ENCODE results near the gene MYBPC2.
A peak's percentile ranks its signal among the peaks of the same experiment; 100 is the strongest.
"Not testable (repeated sequence)": the region's sequence is repeated elsewhere in the genome, so short reads cannot be mapped to it uniquely, and the experiment has no call there.

Gene MYBPC2

DNA sequence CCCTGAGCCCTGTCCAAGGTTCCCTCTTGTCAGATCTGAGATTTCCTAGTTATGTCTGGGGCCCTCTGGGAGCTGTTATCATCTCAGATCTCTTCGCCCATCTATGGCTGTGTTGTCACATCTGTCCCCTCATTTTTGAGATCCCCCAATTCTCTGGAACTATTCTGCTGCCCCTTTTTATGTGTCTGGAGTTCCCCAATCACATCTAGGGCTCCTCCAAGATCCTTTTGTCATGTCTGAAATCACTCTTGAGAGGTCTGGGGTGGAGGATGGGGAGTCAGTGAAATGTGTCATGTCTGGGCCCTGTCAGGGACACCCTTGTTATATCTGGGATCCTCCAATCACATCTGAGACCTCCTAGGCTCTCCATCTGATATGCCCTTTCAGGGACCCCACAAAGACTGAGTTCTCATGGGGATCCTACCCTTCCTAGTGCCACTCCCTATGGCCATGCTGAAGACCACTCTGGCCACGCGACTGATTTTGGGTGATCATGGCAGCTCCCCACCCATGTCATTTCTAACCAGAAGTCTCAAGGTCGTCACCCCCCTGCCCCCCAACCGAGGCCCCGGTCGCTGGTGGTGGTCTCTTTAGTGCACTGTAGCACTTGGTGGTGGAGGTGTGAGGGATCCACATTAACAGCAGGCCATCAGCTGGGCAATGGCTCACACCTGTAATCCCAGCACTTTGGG is 3.8 kb upstream of the MYBPC2 start:
- DNase-seq = no peak

DNA sequence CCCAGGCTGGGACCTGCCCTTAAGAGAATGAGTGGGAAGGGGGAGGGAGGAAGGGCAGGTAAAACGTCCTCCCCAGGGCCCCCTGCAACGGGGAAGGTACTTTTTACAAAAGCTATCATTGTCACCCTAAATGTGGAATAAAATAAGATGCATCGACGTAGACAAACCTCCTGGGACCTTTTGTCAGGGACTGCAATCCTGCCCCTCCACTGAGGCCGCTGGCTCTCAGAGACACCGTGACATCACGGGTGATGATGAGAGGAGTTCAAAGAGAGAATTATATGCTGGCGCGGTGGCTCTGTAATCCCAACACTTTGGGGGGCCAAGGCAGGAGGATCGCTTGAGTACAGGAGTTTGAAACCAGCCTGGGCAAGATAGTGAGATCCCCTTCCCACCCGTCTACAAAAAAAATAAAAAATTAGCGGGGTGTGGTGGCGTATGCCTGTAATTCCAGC is 1.8 kb upstream of the MYBPC2 start:
- no peak for DNase-seq

DNA sequence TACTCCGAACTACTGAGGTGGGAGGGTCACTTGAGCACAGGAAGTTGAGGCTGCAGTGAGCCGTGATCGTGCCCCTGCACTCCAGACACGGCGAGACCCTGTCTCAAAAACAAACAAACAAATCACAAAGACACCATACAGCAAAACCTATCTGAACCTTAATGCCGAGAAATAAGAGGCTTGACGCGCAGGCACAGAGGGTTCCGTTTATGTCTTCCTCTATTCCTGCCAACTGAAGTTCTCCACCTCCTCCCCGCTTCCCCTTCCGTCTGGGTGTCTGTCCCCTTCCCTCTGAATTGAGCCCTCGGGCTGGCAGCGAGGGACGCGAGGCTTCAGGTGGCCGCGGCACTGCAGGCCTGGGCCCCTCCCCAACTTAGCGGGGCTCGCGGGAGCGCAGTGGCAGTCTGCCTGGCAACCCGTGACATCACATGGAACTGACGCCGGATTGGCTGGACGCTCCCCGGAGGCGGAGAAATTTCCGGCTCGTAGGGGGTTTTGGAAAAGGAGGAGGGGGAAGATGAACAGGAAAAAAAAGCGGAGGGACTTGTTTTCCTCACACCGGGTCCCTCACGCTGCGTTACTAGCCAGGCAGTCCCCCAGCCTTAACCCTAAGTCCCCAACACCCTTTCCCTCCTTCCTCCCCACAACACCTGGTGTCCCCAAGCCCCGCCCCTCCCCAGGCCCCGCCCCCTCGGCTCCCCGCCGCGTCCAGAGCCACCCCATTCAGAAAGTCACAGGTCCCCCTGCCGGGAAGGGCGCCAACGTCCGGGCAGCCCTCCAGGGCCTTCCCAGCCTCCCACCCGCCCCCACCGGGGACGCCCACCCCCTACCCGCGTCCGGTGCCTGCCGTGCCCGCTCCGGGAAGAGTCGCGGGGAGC is 1.1 kb upstream of the MYBPC2 start:
- peak; percentile 92 for DNase-seq

DNA sequence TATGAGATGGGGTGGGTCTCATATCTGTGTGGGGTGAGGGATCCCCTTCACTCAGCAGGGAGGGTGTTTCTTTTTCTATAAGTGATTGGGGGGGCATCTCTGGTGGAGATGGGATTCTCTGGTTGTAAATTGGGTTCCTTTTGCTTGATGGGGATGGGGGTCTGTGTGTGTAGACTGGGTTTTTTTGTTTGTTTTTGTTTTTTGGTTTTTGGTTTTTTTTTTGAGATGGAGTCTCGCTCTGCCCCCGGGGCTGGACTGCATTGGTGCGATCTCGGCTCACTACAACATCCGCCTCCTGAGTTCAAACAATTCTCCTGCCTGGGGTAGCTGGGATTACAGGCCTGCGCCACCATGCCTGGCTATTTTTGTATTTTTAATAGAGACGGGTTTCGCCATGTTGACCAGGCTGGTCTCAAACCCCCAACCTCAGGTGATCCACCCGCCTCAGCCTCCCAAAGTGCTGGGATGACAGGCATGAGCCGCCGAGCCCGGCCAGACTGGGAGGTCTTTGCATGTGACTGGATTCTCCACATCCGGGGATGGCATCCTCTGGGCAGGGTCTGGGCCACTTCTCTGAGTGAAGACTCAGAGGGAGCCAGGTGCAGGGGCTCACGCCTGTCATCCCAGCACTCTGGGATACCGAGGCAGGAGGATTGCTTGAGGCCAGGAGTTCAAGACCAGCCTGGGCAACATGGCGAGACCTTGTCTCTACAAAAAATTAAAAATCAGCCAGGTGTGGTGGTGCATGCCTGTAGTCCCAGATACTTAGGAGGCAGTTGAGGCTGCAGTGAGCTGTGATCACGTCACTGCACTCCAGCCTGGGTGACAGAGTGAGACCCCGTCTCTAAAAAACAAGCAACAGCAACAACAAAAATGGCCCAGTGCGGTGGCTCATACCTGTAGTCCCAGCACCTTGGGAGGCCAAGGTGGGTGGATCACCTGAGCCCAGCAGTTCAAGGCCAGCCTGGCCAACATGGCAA is 799 bp downstream of the MYBPC2 start:
- no peak for DNase-seq

DNA sequence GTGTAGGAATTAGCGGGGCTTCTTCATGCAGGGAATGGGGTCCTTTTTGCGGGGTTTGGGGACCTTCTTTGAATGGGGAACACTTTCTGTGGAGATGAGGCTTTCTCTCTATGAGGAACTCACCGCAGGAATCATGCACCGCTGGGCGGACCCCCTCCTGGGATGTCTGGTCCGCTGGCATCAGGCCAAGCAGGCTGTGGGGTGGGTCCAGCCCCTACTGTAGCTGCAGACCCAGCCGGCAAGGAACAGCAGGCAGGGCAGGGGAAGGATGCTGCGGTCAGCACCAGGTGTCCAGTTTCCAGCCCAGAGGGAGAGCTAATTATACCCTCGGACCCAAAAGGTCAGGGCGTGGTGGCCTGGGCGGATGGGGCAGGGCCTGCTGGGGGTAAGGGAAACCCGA is 1.8 kb downstream of the MYBPC2 start:
- DNase-seq = no peak

DNA sequence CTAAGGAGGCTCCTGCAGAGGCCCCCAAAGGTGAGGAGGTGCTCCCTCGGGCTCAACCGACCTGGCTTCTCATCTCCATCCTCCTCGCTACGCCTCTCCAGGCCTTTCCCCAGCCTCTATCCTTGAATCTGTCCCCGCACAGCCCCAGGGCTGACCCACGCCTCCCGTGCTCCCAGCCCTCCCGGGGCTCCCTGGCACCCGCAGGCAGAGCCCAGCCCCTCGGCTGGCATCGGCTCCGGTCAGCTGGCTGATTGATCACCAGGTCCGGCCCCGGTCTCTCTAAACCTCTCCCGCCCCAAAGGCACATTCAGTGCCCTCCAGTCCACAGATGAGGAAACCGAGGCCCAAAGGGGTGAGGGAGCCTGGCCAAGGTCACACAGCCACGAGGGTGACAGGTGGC is 2.5 kb downstream of the MYBPC2 start:
- DNase-seq = no peak

DNA sequence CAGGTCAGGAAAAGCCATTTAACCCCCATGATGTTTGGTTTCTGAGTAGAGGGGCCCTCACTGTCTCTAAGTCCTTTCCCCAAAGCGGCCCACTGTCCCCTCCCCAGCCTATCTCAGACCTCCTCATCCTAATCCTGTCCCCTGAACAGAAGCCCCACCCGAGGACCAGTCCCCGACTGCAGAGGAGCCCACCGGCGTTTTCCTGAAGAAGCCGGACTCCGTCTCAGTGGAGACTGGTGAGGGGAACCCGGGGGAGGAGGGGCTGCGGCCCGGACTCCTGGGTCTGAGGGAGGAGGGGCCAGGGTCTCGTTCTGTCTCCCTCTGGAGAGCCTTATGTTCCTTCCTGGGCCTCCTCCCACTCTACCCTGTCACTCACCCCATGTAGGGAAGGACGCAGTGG is 2.9 kb downstream of the MYBPC2 start:
- no peak for DNase-seq

DNA sequence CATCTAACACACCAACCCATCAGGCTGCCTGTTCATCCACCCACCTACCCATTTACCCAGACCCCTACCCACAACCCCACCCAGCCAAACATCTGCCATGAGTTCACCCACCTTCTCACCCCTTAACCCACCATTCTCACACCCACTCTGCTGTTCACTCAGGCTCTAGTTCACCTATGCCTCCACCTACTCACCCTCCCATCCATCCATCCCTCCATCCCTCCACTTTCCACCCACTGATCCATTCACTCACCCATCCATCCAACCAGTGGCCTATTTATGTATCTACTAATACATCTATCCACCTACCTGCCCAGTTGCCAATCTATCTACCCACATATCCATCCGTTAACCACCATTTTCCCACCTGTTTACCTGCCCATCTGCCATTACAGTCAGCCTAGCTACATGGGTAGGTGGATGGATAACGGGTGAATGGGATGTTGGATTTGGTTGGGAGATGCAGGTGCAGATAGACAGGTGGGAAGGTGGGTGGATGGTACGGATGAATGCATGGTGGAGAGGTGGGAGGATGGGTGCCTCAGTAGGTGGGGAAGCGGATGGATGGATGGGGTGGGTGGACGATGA is 5.3 kb downstream of the MYBPC2 start:
- no peak for DNase-seq

DNA sequence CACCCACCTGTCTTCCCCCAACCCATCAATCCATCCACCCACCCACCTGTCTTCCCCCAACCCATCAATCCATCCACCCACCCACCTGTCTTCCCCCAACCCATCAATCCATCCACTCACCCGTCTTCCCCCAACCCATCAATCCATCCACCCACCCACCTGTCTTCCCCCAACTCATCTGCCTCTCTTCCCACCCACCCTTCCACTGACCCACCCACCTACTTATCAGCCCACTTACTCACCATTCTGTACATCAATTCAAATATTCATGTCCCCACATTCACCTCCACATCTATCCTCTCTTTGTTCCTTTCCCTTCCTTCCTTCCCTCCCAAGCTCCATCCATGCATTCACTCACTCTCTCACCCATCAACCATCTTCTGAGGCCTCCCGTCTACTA is 6.4 kb downstream of the MYBPC2 start:
- not testable (repeated sequence) for DNase-seq

DNA sequence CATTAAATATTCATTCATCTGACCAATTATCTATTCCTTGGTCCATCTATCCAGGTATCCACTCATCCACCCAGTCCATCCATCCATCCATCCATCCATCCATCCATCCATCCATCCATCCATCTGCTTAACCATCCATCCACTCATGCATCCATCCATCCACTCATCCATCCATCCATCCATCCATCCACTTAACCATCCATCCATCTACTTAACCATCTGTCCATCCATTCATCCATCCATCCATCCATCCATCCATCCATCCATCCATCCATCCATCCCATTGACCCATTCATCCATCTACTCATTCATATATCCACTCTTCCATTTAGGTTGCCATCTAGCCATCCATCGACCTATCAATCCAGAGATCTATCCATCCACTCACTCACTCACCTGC is 11.4 kb downstream of the MYBPC2 start:
- no peak for DNase-seq

DNA sequence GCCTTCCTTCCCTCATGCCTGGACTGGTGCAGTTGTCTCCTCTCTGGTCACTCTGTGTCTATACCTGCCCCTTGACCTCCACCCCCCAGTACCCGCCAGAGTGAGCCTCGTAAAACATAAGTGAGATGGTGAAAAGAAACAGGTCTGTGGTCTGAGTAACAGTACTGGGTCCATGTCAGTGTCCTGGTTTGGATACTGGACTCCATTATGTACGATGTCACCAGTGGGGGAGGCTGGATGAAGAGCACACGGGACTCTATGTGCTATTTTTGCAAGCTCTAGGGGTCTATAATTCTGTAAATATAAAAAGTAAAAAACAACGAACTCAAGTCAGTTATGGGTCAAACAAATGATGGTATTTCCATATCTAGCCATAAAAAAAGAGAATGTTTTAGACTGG is 14.4 kb downstream of the MYBPC2 start:
- no peak for DNase-seq

DNA sequence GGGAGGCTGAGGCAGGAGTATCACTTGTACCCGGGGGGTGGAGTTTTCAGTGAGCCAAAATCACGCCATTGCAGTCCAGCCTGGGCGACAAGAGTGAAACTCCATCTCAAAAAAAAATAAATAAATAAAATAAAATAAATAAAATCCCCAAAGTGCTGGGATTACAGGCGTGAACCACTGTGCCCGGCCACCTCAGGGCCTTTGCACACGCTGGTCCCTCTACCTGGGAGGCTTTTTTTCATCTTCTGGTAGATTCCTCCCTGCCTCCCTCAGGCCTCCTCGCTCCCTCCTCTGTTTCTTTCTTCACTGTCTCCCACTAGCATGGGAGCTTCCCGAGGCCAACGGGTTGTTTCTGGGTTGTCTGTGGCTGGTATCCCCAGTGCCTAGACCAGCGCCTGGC is 15.1 kb downstream of the MYBPC2 start:
- no peak for DNase-seq

DNA sequence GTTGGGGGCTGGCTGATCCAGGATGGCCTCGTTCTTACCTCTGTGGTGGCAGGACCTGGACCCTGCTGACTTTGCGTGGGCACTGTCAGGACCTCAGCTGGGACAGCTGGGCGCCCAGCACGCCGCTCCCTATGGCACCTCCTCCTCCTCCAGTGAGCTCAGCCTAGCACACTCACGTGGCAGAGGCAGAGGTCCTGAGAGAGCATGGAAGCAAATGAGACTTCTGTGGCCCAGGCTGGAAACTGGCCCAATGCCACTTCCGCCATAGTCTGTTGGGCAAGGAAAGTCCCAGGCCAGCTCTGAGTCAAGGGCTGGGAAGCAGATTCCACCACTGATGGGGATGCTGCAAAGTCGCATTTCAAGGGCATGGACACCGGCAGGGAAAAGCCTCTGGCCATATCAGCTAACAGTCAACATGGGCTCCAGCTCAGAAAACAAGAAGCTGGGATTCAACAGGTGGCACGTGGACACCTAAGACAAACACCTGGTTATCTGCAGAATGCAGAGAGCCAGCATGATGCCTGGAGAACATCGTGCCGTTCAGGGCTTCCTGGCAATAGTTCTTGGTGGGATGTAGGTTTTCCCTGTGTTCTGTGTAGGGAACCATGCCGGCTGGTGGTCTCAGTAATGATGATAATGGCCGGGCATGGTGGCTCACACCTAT is 16.7 kb downstream of the MYBPC2 start:
- no peak for DNase-seq

DNA sequence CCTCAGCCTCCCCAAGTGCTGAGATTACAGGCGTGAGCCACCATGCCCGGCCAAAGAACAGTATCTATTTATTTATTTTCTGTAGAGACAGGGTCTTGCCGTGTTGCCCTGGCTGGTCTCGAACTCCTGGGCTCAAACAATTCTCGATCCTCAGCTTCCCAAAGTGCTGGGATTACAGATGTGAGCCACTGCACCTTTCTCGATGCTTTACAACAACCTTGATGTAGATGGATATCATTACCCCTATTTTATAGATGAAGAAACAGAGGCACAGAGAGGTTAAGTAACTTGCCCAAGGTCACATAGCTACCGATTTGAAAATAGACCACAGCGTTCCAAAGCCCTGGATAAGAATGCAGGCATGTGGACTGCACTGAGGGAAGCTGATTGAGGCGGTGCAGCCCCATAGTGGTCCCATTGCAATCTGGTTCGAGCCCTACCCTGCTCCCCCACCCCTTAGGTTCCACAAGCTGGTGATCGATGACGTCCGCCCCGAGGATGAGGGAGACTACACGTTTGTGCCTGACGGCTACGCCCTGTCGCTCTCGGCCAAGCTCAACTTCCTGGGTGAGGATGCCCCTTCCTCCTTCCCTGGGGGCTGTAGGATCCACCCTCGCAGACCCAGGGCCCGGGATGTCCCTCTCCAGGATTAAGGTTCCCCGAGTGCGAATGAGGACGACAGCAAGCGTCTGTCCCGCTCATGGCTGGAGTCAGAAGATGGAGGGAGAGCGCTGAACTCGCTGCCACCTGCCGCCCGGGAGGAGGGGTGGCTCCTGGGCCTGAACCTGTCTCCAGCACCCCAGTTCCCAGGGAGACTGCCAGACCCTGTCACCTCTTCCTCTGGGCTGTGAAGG is 17.9 kb downstream of the MYBPC2 start:
- DNase-seq = no peak

DNA sequence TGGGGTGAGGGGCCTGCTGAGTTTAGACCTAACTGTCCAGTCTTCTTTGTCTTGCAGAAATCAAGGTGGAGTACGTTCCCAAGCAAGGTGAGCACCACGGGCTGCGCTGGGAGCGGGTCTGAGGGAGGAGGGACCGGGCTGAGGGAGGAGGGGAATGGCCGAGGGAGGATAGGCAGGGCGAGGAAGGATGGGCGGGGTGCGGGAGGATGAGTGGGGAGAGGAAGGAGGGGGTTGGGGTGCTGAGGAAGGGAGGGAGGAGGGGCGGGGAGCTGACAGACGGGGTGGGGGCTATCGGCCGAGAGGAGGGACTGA is 18.5 kb downstream of the MYBPC2 start:
- no peak for DNase-seq

DNA sequence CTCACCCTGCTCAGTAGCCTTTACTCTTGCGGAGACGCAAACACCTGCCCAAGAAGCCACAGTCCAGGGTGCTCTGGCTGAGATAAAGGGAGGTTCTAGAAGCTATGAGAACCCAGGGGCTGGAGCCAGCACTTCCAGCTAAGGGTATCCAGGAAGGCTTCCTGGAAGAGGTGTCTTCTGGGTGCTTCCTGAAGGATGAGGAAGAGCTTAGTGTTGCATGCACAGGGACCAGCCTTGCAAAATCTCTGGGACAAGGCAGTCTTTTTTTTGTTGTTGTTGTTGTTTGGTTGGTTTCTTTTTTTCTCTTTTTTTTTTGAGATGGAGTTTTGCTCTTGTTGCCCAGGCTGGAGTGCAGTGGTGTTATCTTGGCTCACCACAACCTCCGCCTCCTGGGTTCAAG is 20.6 kb downstream of the MYBPC2 start:
- no peak for DNase-seq

DNA sequence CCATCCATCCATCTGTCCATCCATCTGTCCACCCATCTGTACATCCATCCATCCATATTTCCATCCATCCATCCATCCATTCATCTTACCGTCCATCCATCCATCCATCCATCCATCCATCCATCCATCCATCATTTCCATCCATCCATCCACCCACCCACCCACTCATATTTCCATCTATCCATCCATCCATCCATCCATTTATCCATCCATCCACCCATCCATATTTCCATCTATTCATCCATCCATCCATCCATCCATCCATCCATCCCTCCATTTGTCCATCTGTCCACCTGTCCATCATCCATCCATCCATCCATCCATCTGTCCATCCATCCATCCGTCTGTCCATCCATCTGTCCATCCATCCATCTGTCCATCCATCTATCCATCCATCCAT is 23.3 kb downstream of the MYBPC2 start:
- DNase-seq = no peak

DNA sequence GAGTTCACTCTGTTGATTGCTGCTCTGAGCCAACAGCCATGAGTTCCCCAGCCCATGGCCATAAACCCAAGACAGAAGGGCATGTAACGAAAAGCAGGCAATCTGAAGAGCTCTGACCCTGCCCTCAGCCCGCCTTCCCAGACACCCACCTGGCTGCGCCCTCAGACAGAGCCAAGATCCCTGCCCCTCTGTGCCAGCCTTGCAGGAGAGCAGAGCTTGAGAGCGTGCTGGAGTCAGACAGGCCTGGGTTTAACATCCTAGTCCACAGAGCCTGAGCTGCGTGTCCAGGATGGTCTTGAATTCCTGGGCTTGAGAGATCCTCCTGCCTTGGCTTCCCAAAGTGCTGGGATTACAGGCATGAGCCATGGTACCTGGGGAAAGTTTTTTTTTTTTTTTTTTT is 24.6 kb downstream of the MYBPC2 start:
- DNase-seq = no peak

DNA sequence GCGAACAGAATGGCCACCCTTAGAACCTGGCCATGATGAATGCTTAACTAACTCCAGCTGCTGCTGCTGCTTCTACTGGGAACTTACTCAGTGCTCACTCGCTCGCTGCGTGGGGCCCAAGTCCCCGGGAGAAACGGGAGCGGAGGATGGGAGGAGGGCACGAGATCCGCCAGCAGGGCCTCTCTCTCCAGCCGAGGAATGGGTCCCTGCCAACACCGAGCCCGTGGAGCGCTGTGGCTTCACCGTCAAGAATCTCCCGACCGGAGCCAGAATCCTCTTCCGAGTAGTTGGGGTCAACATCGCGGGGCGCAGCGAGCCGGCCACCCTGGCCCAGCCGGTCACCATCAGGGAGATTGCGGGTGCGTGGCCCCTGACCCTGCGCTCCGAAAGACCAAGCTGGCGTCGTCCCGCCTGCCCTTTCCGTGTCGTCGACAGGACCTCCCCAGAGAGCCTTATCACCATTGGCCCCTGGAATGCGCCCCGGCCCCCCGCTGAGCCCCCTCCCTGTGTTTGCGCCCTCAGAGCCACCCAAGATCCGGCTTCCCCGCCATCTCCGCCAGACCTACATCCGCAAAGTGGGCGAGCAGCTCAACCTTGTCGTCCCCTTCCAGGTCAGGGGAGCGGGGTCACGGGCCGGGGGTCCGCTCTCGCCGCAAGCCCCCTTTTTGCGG is 25.8 kb downstream of the MYBPC2 start:
- no peak for DNase-seq

DNA sequence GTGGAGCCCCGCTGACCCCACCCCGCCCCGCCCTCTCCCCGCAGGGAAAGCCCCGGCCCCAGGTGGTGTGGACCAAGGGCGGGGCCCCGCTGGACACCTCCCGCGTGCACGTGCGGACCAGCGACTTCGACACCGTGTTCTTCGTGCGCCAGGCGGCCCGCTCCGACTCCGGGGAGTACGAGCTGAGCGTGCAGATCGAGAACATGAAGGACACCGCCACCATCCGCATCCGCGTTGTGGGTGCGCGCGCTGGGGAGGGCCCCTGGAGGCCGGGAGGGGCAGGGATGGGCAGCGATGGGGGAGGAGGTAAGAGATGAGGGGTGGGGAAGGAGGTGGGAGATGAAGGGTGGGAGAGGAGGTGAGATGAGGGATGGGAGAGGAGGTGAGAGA is 26.4 kb downstream of the MYBPC2 start:
- DNase-seq = no peak

DNA sequence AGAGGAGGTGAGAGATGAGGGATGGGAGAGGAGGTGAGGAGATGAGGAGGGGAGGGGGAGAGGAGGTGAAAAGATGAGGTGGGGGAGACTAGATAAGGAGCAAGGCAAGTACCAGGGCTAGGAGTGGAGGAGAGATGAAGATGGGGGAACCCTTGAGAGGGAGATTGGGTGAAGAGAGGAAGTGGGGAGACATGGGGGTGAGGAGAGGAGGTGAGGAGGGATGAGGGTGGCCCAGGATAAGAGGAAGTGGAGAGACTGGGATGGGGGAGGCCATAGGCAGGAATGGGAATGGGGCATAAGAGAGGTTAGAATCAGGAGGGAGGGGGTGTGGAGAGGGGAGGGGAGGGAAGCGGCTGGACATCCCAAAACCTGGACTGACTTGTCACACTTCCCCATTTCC is 26.9 kb downstream of the MYBPC2 start:
- DNase-seq = no peak

All from right hindlimb (tissue), 1 donor.